Measurements from ENCODE around the gene NDRG3.
"Not testable (repeated sequence)": the region's sequence is repeated elsewhere in the genome, so short reads cannot be mapped to it uniquely, and the experiment has no call there.

Gene NDRG3

DNA sequence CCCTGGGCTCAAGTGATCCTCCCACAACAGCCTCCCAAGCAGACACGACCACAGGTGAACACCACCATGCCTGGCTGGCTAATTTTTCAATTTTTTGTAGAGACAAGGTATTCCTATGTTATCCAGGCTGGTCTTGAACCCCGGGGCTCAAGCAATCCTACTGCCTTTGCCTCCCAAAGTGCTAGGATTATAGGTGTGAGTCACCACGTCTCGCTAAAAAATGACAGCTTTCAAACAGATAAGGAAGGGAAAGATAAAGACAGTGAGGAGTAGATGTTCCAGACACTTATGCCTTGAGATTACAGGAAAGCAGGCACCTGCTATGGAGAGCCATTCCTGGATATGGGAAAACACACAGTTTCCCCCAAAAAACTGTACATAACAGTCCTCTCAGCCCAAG is 58.9 kb downstream of the NDRG3 start:
- no peak for DNase-seq

DNA sequence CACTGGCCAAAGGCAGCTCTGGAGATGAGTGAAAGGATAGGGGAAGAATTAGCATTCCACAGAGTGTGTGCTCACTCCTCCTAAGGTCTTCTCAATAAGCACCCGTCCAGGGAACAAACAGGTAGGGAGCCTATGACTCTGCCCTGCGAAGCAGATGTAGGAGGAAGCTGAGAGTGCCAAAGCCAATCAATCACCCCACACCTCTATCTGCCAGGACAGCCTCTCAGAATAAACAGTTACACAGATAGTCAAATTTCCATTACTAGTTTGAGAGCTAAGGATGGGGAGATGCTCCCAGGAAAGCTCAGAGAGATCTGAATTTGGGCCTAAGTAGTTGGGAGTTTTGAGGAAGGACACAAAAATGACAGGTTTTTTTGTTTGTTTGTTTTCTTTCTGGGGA is 59.4 kb downstream of the NDRG3 start:
- DNase-seq = no peak

DNA sequence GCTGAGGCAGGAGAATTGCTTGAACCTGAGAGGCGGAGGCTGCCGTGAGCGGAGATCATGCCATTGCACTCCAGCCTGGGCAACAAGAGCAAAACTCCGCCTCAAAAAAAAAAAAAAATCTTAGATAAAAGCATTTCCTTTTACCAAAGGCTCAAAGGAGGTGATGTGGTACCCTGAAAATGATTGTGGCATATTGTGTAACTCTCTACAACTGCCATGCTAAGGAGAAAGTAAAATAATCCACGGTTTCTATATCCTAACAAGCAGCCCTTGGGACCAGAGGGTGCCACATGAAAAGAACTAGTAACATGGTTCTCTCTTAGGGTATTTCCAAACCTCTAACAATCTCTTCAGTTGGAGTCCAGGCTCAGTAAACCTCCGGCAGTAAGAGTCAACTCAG is 61.1 kb downstream of the NDRG3 start:
- DNase-seq = no peak

DNA sequence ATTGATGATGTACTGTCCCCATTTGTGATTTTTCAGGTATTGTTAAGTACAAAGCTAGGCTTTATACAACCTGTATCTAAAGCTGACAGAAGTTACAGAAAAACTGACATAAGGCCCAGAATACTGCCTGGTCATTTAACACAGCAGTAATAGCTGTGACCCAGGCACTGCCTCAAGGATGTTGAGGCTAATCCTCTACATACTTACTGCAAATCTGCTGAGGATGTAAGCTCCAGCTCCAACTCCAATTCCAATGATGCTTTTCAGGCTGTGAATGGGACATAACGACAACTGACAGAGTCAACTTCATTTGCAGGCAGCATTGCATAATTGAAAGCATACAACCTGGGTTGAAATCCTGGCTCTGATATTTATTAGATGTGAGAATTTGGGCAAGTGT is 63.6 kb downstream of the NDRG3 start:
- no peak for DNase-seq

DNA sequence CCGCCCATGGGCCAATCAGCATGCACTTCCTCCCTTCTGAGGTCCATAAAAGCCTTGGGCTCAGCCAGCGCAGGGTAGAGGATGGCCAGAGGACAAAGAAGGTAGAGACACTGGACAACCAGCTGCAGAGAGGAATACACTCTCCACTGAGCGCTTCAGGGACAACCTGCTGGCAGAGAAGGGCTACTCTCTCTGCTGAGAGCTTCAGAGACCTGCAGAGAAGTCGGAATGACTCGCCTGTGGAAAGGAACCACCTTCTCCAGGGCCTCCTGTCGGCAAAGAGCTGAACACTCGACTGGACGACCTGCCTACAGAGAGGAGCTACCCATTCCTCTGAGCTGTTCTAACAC is 68.5 kb downstream of the NDRG3 start:
- DNase-seq = no peak

DNA sequence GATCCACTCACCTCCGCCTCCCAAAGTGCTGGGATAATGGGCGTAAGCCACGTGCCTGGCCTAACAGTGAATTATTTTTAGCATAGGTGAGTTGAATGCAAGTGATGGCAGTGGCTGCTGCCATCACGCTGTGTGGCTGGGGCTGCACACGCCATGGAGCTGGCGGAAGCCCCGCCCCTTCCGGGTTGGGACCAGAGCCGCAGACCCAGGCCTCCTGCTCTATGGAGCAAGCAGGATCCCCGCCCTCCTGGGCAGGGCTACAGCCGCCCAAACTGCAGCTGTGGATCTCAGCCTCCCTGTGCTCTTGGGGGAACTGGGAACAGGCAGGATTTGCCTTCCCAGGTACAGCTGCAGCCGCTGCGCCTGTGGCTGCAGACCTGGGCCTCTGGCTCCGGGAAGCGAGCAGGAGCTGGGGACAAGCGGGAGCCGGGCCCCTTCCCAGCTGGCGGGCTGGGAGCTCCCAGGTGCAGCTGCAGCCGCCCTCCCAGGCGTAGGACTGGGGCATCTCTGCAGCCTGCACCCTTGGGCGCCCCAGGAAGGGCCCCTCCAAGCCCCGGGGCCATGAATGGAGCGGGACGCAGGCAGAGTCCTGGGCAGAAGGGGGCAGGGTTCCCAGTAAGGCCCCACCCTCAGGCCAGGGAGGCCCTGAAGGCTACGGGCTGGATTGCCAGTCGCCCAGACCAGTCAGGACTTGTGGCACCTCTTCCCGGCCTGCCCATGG is 69.0 kb downstream of the NDRG3 start:
- no peak for DNase-seq

DNA sequence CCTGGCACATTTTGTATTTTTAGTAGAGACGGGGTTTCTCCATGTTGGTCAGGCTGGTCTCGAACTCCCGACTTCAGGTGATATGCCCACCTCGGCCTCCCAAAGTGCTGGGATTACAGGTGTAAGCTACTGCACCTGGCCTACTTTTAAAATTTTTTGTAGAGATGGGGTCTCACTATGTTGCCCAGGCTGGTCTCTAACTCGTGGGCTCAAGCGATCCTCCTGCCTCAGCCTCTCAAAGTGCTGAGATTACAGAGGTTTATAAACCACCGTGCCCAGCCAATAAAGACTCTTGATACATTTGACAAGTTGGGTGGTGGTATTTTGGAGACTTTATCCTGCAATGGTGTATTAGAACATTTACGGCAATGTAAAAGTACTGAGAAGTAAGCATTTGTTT is 70.3 kb downstream of the NDRG3 start:
- DNase-seq = not testable (repeated sequence)

DNA sequence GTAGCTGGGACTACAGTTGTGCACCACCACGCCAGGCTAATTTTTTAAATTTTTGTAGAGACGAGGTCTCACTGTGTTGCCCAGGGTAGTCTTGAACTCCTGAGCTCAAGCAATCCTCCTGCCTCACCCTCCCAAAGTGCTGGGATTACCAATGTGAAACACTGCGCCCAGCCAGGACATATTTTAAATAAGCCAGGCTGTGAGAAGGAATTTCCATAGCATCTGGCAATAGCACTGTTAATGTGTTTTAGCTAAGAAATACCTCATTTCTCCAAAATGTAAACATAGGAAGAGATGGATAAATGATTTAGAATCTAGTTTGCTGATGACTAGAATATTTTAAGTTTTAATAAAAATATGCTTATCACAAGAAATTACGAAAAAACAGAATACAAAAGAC is 72.9 kb downstream of the NDRG3 start:
- no peak for DNase-seq

DNA sequence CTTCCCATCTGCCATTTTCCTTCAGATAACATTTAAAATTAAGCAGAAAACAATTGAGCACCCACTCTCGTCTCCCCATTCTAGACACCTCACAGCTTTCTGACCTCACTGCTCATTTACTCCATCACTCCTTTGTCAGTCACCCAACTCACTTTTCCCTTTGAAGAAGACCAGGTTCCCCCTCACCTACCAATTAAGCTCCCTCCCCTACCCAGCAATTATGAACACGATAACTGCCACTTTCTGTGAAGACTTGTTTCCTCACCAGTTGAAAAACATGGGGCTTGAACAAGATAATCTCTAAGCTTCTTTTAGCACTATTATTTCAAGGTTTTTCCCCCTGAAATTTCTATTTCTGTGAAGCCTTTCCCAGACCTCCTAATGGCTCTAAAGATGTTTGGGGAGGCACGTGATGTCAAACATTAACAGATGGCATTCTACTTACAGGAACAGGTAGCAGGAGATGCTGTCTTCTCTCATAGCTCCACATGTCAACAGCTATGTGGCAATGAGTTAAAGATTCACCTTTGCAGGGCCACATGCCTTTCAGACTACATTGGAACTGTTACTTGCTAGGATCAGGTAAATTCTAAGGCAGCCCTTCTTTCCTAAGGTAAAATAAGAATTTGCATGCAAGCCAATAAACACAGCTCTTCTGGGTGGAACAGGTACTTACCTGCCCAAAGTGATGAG is 75.1 kb downstream of the NDRG3 start:
- DNase-seq = no peak

DNA sequence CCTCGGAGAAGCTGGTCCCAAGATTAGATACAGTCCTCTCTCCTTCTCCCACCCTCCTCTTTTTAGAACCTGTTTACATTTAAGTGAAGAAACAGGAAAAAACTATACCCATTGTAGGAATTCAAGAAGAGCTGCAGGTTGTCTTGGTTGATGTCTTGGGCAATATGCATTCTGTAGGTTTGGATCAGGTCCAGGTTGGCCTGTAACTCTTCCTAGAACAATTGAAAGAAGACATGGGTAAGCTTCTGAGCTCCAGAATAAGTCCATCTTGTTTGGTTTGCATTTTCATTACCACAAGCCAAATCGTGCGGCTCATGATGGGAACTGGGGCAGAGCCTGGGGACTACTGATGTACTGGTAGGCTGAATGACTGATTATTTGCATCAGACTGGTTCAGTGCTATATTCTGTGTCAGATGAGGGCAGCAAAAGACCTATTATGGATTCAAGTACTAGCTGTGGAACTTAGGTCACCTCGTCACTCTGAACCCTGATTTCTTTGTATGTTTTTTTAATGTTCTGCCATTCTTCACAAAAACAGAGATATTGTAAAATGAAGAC is 79.6 kb downstream of the NDRG3 start:
- no peak for DNase-seq

DNA sequence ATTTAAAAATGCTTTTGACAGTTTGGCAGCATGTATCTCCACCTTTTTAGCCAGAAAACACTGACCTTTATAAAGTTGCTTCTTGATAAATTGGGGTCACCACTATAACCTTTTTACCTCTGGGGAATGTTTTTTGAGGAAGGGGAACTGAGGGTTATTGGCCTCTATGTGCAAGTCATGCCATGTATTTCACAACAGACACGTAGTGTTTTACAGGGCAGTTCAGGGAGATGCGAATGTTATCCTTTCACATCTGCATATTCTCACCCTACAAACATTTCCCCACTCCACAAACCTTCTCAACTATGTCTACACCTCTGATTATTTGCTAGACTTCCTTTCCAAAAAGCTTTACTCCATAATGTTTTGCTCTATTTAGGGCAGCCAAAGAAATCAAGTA is 82.9 kb downstream of the NDRG3 start:
- no peak for DNase-seq

DNA sequence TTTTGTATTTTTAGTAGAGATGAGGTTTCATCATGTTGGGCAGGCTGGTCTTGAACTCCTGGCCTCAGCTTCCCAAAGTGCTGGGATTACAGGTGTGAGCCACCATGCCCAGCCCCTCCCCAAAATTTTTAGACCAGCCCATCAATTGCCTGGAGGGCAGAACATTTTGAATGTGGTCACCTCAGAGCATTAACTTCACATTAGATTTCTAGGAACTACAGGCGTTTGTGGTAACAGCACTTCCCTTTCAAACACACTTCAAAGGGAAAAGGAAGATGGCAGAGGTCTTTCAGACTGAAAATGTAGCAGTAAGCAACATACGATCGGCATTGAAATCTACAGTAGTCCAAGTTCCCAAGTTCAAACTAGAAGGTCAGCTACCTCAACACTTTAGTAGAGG is 87.6 kb downstream of the NDRG3 start:
- DNase-seq = no peak

DNA sequence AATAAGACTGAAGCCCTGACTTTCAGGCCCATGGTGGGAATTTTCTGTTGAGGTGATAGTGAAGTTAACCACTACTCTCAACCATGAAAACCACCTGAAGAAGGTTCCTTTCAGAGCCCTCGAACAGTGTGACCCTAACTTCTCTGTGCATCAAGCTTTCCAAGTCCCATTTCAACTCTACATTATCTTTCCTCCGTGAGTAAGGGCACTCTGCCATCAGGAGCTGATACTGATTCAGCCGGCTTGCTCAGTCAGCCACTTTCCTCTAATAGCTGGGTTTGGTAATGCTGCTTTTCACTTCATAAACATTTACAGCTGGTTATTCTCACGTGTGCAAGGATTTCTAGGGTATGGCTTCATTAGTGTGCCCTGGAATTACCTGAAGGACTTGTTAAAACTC is 89.2 kb downstream of the NDRG3 start:
- DNase-seq = no peak

DNA sequence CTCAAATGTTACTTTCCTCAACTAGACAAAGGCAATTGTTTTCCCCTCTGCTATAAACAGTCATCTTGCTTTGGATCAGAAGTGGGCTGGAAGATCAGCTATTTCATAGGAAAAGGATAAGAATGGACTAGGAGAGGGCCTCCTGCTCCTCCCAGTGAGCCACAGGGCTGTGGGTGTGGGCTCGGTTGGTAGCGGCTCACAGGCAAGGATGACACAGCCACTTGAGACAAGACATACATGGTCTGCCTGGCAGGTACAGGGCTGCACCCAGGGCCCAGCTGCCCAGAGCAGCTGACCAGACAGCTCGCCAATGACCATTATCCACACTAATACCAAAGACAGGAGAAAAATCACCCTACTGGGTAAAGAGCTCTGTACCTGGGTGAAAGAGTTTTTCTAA is 90.9 kb downstream of the NDRG3 start:
- DNase-seq = no peak

DNA sequence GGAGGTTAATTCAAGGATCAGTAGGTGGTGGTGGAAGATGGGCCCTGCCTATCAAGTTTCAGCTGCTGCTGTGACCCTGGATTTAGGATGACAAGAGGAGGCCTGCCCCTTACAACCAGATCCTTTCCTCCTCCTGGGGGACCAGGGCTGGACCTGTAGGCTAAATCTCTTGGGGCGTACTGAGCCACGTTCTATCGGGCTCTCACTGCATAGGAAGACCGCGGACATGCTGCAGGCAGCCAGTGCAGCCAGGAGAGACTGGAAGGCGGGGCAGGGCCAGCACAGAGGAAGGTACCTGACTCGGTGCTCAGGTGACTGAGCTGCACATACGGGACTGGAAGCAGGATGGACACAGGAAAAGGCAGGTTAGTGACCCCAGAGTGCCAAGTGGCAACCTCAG is 91.4 kb downstream of the NDRG3 start:
- DNase-seq = no peak

DNA sequence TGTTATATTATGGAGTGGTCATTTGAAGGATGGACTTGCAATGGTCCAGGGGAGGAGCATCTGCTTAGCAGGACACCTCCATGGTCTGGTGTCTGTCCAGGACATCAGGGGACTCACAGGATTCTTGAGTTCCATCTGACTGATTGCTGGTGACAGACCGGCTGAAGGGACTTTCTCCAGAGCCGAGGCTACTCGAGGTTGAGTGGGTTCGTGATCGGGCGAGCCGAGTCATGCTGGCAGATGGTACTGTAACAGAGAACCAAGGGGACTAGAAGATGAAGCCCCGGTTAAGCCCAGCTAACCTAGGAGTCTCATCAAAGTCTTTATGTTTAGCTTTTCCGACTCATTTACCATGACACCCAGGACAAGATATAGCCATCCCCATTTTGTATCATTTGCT is 92.4 kb downstream of the NDRG3 start:
- DNase-seq = no peak

DNA sequence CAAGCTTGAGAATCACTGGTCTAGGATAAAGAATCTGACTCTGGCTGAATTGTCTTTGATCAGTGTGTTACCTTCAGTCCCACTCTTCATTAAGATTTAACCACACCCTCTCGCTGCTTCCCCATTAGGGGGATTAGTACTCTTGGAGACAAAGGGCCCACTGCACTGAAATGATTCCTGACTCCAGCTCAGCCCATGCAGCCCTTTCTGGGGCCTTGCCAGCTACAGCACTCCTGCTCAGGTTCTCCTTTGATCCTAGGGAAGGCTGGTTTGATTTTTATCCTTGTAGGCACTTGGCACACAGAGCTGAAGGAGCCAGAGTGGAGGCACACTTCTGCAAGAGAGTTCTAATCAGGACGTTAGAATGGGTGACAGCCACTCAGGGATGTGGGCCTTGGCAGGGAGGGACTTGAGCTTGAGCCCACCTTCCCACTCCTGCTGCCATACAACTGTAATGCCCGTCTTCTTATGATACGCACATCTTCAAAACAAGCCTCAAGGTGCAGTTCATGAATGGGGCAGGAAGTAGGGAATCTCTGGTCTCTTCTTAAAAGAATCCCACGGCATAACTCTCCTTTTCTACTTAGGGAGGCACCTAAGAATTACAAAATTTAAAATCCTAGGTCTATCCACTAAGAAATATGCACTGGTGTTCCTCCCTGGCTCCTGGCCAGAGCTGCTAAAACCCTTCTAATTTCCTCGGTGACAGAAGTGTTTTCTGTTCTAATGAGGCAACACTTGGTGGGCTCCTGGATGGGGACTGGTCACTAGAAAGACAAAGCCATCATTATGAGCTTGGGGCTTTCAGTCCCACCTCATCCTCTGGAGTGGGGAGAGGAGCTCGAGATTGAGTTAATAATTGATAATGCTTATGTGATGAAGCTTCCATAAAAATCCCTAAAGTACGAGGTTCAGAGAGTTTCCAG is 98.4 kb downstream of the NDRG3 start:
- no peak for DNase-seq

DNA sequence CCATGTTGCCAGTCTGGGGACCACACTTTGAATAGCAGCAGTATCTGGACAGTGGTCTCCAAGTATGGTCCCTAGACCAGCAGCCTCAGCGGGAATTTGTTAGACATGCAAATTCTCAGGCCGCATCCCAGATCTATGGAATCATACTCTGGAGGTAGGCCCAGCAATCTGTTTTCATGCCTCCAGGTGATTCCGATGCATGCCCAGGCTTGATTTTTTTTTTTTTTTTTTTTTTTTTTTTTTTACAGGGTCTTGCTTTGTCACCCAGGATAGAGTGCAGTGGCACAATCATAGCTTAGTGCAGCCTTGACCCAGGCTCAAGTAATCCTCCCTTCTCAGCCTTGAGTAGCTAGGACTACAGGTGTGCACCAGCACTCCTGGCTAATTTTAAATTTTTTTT is 99.2 kb downstream of the NDRG3 start:
- DNase-seq = no peak

DNA sequence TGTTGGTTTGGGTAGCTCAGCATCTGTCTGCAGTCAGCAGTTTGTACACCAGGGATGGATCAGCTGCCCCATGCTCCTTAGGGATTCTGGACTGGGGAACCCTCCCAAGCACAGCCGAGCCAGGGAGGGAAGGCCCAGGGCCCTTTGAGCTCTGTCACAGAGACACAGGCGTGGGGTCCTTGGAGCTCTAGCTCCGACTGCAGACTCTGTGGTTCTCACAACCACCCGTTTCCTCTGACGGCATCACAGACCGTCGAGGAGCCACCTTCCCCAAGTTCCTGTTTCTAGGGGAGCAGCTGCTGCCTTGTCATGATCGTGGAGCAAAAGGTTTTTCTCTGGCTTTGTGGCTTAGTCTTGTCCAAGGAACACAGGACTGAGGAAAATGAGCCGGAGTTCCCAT is 99.9 kb downstream of the NDRG3 start, which contains the start of gene SLA2:
TSS of gene SLA2 (minus strand) at position 199 of the 400 bp plus-strand sequence. CDS start 4,861 bp downstream, outside the sequence.
- DNase-seq = no peak

DNA sequence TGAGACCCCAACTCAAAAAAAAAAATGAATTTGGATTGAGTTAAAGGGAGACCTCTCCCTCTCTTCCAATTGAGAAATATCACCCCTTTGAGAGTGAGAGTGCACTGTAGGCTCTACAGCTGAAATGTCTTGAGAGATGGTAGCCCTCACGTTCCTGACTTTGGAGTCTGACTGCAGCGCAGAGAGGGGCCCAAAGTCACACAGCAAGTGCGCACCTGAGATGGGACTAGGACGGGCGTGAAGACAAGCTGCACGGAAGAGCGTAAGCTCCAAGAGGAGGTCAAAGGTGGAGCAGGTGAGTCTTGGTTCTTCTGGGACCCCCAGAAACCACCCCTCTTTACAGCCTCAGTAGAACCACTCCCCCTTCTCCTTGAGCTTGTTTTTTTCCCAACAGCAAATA is 100.5 kb downstream of the NDRG3 start:
- no peak for DNase-seq

DNA sequence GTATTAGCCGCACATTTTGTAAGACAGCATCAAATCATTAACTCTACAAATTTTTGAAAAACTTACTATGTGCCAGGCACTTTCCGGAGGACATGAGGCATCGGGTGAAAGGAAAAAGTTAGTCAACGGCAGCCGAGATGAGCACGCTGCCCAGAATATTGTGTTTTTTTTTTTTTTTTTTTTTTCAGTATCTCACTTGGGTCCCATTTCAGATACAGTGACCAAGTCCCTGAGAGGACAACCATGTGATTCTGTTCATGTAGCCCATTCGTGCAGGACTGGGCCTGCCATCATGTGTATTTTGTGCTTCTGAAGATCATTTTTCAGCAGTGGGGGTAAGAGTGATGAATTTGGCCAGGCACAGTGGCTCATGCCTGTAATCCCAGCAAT is 101.2 kb downstream of the NDRG3 start:
- DNase-seq = no peak

DNA sequence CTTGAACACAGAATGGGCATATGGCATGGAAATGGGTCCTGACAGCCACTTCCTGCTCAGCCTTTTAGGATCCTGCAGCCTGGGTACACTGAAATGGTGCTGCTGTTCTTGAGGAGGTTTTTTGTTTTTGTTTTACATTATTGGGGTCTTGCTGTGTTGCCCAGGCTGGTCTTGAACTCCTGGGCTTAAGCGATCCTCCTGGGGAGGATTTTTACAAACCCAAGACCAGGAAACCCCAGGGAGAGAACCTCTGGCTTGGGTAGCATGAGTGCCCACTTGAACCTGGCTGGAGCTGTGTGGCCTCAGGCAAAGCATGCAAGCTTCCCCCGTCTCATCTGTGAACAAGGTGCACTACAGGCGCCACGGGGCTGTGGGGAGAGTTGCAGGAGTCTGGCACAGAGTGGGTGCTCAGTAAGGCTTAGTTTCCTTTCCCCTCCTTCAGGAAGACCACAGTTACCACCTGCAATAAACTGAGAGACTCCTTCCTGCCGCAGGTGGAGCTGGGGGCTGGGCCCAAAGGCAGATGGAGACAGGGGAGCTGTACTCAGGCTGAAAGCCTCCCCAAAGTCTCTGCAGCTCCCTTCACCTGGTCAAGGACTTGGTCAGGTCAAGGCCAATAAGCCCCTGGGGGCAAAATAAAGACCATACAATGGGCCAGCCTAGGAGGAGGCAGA is 101.7 kb downstream of the NDRG3 start:
- DNase-seq = no peak

DNA sequence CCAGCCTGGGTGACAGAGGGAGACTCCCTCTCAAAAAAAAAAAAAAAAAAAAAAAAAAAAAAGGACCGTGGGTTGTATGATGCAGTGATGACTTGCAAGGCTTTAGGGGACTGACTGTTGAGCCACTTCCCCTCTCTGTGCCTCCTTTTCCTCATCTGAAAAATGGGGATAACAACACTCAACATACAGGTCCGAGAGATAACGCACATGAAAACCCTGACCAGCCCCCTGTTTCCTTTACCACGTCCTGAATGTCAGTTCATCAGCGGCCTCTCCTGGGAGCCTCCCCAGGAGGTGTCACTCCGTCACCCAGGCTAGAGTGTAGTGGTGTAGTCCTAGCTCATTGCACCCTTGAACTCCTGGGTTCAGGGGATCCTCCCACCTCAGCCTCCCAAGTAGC is 103.8 kb downstream of the NDRG3 start:
- no peak for DNase-seq
